Measurements from ENCODE around the gene PPIC.

DNA sequence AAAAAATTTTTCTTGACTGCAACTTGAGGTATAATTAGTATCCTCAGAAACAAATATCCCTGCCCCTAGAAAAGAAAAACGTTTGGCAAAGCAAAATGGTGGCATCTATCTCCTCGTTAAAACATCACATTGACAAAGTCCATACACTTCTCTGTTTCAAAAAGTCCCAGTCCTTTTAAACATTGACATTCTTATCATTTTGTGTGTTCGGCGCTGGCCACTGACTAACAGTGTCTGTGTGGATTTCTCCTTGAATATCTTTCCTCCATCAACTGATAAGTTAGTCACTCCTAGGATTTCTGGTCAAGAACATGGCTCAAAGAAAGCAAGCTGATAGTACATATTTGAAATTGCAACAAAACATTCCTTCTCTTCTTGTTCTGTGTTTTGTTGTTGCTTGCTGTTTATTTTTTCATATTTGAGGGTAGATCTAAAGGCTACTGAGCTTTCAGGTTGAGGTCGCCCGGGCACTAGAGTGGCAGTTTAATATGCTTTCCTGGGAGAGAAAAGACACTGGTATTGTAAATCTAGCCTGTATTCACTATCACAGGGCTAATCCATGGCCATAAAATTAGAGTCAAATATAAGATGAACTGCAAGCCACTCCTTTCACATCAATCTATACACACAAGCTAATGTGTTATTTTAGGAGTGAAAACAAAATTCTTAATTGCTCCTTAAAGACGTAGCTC, 8.5 kb upstream of the PPIC start:
- TF ChIP-seq POLR2A (IDR thresholded peaks at IDR 0.05; ENCODE audit: low read depth, low read length), result no peak
- no peak for TF ChIP-seq TAF1 (IDR thresholded peaks at IDR 0.05; ENCODE audit: low read depth, low read length)
- no peak for TF ChIP-seq POLR2AphosphoS5 (IDR thresholded peaks at IDR 0.05; ENCODE audit: low read depth, low read length)
- no peak for TF ChIP-seq SPI1 (IDR thresholded peaks at IDR 0.05; ENCODE audit: low read depth, low read length)
